HEK293T (cell line): ENCODE results near the gene SLITRK4.

Source experiments
- ELF4 ChIP-seq: fragments of 450-650 bp; IDR thresholded peaks from 2 replicates; pipeline ENCODE4 v1.6.1; 2017; ENCODE audit warnings: antibody characterized with exemption
- NFRKB ChIP-seq: fragments of 450-650 bp; IDR thresholded peaks from 2 replicates; pipeline ENCODE4 v1.6.1; 2016; ENCODE audit warnings: mild to moderate bottlenecking, moderate library complexity

DNA sequence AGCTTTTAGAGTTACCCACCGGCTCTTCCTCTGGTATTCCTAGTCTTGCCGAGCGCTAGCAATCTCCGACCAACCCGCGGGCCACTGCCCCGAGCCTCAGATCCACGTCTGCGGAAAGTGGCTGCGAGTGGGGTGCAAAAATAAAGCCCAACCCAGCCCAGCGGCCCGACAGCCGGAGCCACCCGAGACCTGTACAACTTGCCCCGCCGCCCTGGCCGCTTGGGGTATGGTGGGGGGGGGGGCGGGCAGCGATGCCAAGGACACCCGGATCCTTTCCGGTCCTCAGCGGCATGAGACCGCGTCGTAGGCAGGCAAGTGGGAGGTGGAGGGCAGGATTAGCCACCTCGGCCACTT is 1.6 kb downstream of the SLITRK4 start:
- TF ChIP-seq NFRKB = no peak
- TF ChIP-seq ELF4 = no peak
